ENCODE results near the gene FBLN1. TPM values are rescaled to one million over a fixed set of nuclear protein-coding genes. Genes with fewer than 3 reads are reported as not detected.

Gene FBLN1
- total and polyA plus RNA-seq, 2 donors (not counting 1 experiment from before 2014, with no cell fraction given) = not detected

GRCh38 chr22:45488764-45489370 lies 13.8 kb upstream of the FBLN1 start:
- H3K4me1 ChIP-seq (ENCODE audit: control insufficient read depth in 2 of 2, insufficient read depth in 2 of 2, low read length in 2 of 2) = no peaks in the 10 kb centered on the region
- H3K9me3 ChIP-seq (ENCODE audit: control extremely low read depth in 1 of 3, control insufficient read depth in 2 of 3, insufficient read depth in 1 of 3, low read length in 2 of 3) = no peaks in the 10 kb centered on the region
- no peak overlapping the region for H3K4me2 ChIP-seq (replicated peaks; ENCODE audit: low read depth, low read length, poor library complexity, severe bottlenecking)
- no peaks in the 10 kb centered on the region for H3K79me2 ChIP-seq (ENCODE audit: control insufficient read depth, insufficient read depth, low read length)
- no peak overlapping the region for H3K27ac Mint-ChIP-seq
- ChIA-PET CTCF (no interaction called here), POLR2A (no interaction called here)
- no peak for DNase-seq
- peaks cover 32% of the 10 kb centered on the region for H3K27me3 Mint-ChIP-seq
- H3K9me3 Mint-ChIP-seq (ENCODE audit: insufficient read depth) = no peaks in the 10 kb centered on the region
- no peaks in the 10 kb centered on the region for H4K20me1 ChIP-seq (ENCODE audit: control insufficient read depth, insufficient read depth, low read length, poor library complexity, severe bottlenecking)
- H3K9ac ChIP-seq (ENCODE audit: low read length) = no peak overlapping the region
- intact Hi-C loops (cut with micrococcal nuclease) = no loop called here
- no peak overlapping the region for H3K27ac ChIP-seq (ENCODE audit: low read length in 2 of 2)
- H3K4me3 Mint-ChIP-seq = no peak overlapping the region
- peaks cover 0 to 5% (median 0%) of the 10 kb centered on the region in 4 experiments for H3K27me3 ChIP-seq (replicated peaks in 1 of 4; ENCODE audit: control extremely low read depth in 1 of 4, control insufficient read depth in 3 of 4, insufficient read depth in 4 of 4, low read length in 3 of 4)
- TF ChIP-seq EZH2 (IDR thresholded peaks at IDR 0.05; ENCODE audit: borderline replicate concordance, insufficient read depth, low read depth, low read length, poor library complexity, severe bottlenecking) (no peak), CTCF (IDR thresholded peaks at IDR 0.05) (no peak)
- no peak for ATAC-seq (ENCODE audit: low read depth)
- no peaks in the 10 kb centered on the region for H3K36me3 ChIP-seq (replicated peaks in 1 of 2; ENCODE audit: control extremely low read depth in 1 of 2, control insufficient read depth in 1 of 2, extremely low read depth in 1 of 2, insufficient read depth in 2 of 2, low read length in 1 of 2)
- H3K4me1 Mint-ChIP-seq = no peaks in the 10 kb centered on the region
- no CpG with 5 or more reads among the region's 4 CpGs for WGBS (ENCODE audit: insufficient coverage)
- H2AFZ ChIP-seq (ENCODE audit: insufficient read depth, low read depth, low read length, poor library complexity, severe bottlenecking) = no peak overlapping the region
- no peak overlapping the region for H3K4me3 ChIP-seq (ENCODE audit: control extremely low read depth in 1 of 5, extremely low read depth in 1 of 5, insufficient read depth in 1 of 5, low read depth in 2 of 5, low read length in 4 of 5)

- 72% methylated on average over 2 of the region's 3 CpGs for WGBS (ENCODE audit: insufficient coverage)
- no peaks in the 10 kb centered on the region for H3K79me2 ChIP-seq (ENCODE audit: control insufficient read depth, insufficient read depth, low read length)
- H3K4me2 ChIP-seq (replicated peaks; ENCODE audit: low read depth, low read length, poor library complexity, severe bottlenecking) = no peak overlapping the region
- no peaks in the 10 kb centered on the region for H3K9me3 Mint-ChIP-seq (ENCODE audit: insufficient read depth)
- ATAC-seq (ENCODE audit: low read depth) = no peak
- TF ChIP-seq EZH2 (IDR thresholded peaks at IDR 0.05; ENCODE audit: borderline replicate concordance, insufficient read depth, low read depth, low read length, poor library complexity, severe bottlenecking) (no peak), CTCF (IDR thresholded peaks at IDR 0.05) (no peak)
- intact Hi-C loops (cut with micrococcal nuclease) = no loop called here
- H3K36me3 ChIP-seq (replicated peaks in 1 of 2; ENCODE audit: control extremely low read depth in 1 of 2, control insufficient read depth in 1 of 2, extremely low read depth in 1 of 2, insufficient read depth in 2 of 2, low read length in 1 of 2) = no peaks in the 10 kb centered on the region
- H3K9ac ChIP-seq (ENCODE audit: low read length) = no peak overlapping the region
- H3K27ac ChIP-seq (ENCODE audit: low read length in 2 of 2) = no peak overlapping the region
- H3K27ac Mint-ChIP-seq = no peak overlapping the region
- no peaks in the 10 kb centered on the region for H3K4me1 ChIP-seq (ENCODE audit: control insufficient read depth in 2 of 2, insufficient read depth in 2 of 2, low read length in 2 of 2)
- H3K9me3 ChIP-seq (ENCODE audit: control extremely low read depth in 1 of 3, control insufficient read depth in 2 of 3, insufficient read depth in 1 of 3, low read length in 2 of 3) = no peaks in the 10 kb centered on the region
- no peak for DNase-seq
- H3K4me3 ChIP-seq (ENCODE audit: control extremely low read depth in 1 of 5, extremely low read depth in 1 of 5, insufficient read depth in 1 of 5, low read depth in 2 of 5, low read length in 4 of 5) = no peak overlapping the region
- H3K4me3 Mint-ChIP-seq = no peak overlapping the region
- H4K20me1 ChIP-seq (ENCODE audit: control insufficient read depth, insufficient read depth, low read length, poor library complexity, severe bottlenecking) = no peaks in the 10 kb centered on the region
- peaks cover 0 to 3% (median 0%) of the 10 kb centered on the region in 4 experiments for H3K27me3 ChIP-seq (replicated peaks in 1 of 4; ENCODE audit: control extremely low read depth in 1 of 4, control insufficient read depth in 3 of 4, insufficient read depth in 4 of 4, low read length in 3 of 4)
- no peaks in the 10 kb centered on the region for H3K4me1 Mint-ChIP-seq
- ChIA-PET POLR2A (no interaction called here), CTCF (no interaction called here)
- peaks cover 30% of the 10 kb centered on the region for H3K27me3 Mint-ChIP-seq
- H2AFZ ChIP-seq (ENCODE audit: insufficient read depth, low read depth, low read length, poor library complexity, severe bottlenecking) = no peak overlapping the region
Observed at GRCh38 chr22:45490836-45491235, 11.8 kb upstream of the FBLN1 start.

Measured in B cell (primary cell).